GM12865 (cell line): ENCODE results near the gene MRPL1.
A peak's percentile ranks its signal among the peaks of the same experiment; 100 is the strongest.
"Not testable (repeated sequence)": the region's sequence is repeated elsewhere in the genome, so short reads cannot be mapped to it uniquely, and the experiment has no call there.

Experiments used
- DNase-seq: peaks from one replicate; pipeline ENCODE4 v3.0.0; 2010; ENCODE audit warnings: low read depth
- H3K4me3 ChIP-seq: 2 replicates; pipeline ENCODE4 v1.5.1; 2011; ENCODE audit warnings: mild to moderate bottlenecking, low read depth, low read length, control low read depth
- TF ChIP-seq, protein P1 (sequence below): IDR thresholded peaks from 2 replicates; pipeline ENCODE4 v1.5.1; 2011; ENCODE audit warnings: low read length, control low read depth, low read depth, inconsistent platforms; ENCODE audit not compliant: insufficient read depth; ENCODE audit errors: missing control alignments

MRPL1 gene

DNA sequence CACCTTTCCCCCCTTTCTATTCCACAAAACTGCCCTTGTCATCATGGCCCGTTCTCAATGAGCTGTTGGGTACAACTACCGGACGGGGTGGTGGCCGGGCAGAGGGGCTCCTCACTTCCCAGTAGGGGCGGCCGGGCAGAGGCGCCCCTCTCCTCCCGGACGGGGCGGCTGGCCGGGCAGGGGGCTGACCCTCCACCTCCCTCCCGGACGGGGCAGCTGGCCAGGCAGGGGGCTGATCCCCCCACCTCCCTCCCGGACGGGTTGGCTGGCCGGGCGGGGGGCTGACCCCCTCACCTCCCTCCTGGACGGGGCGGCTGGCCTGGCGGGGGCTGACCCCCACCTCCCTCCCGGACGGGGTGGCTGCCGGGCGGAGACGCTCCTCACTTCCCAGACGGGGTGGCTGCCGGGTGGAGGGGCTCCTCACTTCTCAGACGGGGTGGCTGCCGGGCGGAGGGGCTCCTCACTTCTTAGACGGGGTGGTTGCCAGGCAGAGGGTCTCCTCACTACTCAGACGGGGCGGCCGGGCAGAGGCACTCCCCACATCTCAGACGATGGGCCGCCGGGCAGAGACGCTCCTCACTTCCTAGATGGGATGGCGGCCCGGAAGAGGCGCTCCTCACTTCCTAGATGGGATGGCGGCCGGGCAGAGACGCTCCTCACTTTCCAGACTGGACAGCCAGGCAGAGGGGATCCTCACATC is 121.1 kb downstream of the MRPL1 start:
- not testable (repeated sequence) for H3K4me3 ChIP-seq, DNase-seq

DNA sequence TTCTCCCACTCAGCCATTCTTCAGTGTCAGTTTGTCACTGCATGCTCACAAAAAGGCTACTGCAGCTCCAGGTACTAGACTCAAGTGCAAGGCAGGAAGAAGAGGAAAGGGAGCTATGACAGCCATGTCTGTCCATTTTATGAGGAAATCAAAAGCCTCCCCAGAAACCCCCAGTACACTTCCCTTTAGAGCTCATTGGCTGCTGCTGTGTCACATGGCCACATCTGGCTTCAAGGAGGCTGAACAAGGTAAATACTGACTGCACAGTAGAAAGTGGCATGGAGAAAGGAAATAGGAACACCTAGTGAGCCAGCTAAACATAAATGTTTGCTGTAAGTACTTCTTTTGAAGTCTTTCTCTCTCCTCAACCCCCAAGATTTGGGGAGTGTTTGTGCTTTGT is 127.3 kb downstream of the MRPL1 start:
- TF ChIP-seq, protein P1, sequence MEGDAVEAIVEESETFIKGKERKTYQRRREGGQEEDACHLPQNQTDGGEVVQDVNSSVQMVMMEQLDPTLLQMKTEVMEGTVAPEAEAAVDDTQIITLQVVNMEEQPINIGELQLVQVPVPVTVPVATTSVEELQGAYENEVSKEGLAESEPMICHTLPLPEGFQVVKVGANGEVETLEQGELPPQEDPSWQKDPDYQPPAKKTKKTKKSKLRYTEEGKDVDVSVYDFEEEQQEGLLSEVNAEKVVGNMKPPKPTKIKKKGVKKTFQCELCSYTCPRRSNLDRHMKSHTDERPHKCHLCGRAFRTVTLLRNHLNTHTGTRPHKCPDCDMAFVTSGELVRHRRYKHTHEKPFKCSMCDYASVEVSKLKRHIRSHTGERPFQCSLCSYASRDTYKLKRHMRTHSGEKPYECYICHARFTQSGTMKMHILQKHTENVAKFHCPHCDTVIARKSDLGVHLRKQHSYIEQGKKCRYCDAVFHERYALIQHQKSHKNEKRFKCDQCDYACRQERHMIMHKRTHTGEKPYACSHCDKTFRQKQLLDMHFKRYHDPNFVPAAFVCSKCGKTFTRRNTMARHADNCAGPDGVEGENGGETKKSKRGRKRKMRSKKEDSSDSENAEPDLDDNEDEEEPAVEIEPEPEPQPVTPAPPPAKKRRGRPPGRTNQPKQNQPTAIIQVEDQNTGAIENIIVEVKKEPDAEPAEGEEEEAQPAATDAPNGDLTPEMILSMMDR, result no peak
- DNase-seq, result no peak
- H3K4me3 ChIP-seq, result no peak overlapping the region

DNA sequence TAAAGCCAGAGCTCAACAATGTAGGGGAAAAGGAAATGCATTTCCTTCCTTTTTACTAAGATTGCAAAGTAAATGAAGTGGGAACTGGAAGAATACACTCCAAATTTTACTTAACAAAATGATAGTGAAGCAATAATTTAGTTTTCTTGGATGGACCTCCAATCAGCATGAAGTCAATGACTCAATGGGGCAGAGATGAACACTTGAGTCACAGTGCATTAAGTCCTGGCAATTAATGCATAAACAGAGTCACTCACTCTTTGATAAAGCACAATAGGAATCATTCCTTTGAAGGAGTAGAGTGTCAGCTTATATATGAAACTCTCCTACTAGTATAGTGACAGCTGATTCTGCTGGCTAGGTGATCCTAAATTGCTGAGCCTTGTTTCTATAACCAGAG is 127.8 kb downstream of the MRPL1 start:
- TF ChIP-seq, protein P1, result no peak

DNA sequence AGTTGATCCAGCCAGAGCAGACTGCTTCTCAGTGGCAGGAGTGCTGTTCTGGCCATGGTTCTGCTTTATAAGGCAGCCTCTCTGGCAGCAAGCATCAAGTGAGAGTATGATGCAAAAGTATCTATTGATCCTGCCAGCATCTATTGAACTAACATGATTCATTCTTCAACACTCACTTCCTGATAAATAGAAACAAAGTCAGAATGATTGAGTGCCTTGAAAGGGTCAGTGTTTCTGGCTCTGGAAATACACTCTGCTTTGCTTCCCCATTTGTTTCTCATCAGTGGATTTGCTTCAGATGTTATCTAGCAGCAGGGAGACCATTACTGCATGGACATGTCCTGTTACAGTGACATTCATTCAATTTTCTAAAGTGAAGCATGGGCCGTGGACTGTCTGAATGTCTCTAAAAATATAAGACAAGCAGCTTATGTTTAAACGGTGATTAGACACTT is 128.3 kb downstream of the MRPL1 start:
- TF ChIP-seq, protein P1, result no peak
- DNase-seq, result no peak
- no peak overlapping the region for H3K4me3 ChIP-seq

More for the DNA sequence above, 127.8 kb downstream of the MRPL1 start:
- H3K4me3 ChIP-seq, result no peak overlapping the region
- DNase-seq, result no peak

DNA sequence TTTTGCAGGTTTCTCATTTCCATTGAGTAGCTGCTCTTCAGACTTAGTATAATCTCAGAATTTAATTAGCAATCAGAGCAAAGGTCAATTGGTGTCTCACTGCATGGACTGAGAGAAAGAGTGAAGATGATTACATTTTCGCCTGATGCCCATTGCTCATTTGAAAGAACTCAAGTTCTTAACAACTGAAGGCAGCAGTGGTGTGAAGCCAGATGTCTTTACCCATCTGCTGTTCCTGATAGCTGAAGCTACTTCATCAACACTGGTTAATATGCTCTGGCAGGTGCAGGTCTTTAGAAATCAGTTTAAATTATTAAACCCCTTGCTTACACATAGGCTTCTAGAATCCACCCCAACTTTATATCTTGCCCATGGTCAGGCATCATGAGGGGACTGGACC is 130.0 kb downstream of the MRPL1 start:
- H3K4me3 ChIP-seq, result no peak overlapping the region
- TF ChIP-seq, protein P1, result no peak
- no peak for DNase-seq

DNA sequence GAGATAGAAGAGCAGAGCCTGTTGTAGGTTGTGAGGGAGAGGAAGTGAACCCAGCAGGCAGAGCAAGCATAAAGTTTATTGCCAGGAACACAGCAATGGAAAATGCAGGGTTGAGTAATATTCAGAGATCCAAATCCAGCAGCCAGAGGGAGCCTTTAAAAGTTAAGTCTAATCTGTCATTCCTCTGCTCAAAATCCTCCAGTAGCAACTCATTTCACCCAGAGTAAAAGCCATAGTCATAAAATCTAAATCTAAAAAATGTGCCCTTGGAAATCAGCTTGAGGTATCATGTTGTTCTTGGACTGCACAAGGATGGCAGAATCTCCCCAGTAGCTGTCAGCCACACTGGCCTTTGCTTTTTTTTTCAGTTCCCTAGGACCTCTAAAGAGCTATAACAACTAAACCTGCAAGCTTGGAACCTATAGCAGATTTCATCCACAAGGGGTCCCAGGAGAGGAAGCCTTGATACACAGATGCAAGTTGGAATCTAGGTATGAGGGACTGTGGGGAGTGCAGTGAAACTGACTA is 131.6 kb downstream of the MRPL1 start:
- TF ChIP-seq, protein P1, result peak; percentile 29
- H3K4me3 ChIP-seq, result no peak overlapping the region
- peak; percentile 35 for DNase-seq

DNA sequence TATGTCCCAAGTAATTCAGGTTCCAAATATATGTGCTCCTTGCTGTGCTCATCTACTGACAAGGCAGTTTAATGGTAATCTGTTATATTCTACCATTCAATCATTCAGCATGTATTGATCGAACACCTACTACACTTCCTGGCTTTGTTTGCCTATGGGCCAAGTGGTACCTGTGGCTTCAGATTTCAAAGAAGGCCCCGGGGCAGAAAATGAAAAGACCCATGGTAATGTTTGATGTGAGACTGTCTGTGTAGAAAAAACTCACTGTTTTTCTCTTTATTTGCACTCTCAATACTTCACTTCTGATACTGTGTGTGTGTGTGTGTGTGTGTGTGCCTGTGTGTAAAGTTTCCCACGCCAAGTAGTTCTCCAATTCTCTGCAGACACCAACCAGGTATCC is 133.4 kb downstream of the MRPL1 start:
- DNase-seq, result no peak
- TF ChIP-seq, protein P1, result no peak
- no peak overlapping the region for H3K4me3 ChIP-seq
